H9 (cell line): Measurements from ENCODE around the gene MFSD11. TPM values are rescaled to one million over a fixed set of nuclear protein-coding genes. Genes with fewer than 3 reads are reported as not detected.
"Not testable (repeated sequence)": the region's sequence is repeated elsewhere in the genome, so short reads cannot be mapped to it uniquely, and the experiment has no call there.

Source experiments
- DNase-seq: peaks from one replicate; pipeline ENCODE4 v3.0.0-alpha.2; 2017
- H2AFZ ChIP-seq: one replicate; pipeline ENCODE4 v1.6.1; 2013; ENCODE audit warnings: mild to moderate bottlenecking, low read length, control low read depth, moderate library complexity
- H2AK5ac ChIP-seq: 2 replicates; pipeline ENCODE4 v1.6.1; 2013; ENCODE audit warnings: low read length, control low read depth, mixed read lengths; ENCODE audit not compliant: insufficient read length
- H2BK120ac ChIP-seq: one replicate; pipeline ENCODE4 v1.6.1; 2013; ENCODE audit warnings: low read depth, mild to moderate bottlenecking, low read length, control low read depth, inconsistent platforms; ENCODE audit not compliant: poor library complexity, severe bottlenecking
- H2BK12ac ChIP-seq: 2 replicates; pipeline ENCODE4 v1.6.1; 2013; ENCODE audit warnings: low read length, control low read depth, mixed read lengths, low read depth; ENCODE audit not compliant: insufficient read length
- H2BK15ac ChIP-seq: 2 replicates; pipeline ENCODE4 v1.6.1; 2013; ENCODE audit warnings: low read depth, low read length, control low read depth
- H2BK20ac ChIP-seq: one replicate; pipeline ENCODE4 v1.6.1; 2013; ENCODE audit warnings: low read depth, mild to moderate bottlenecking, low read length, control low read depth, inconsistent platforms; ENCODE audit not compliant: poor library complexity, severe bottlenecking
- H2BK5ac ChIP-seq: 2 replicates; pipeline ENCODE4 v1.6.1; 2013; ENCODE audit warnings: low read length, control low read depth, mixed read lengths; ENCODE audit not compliant: insufficient read length
- H3K14ac ChIP-seq: 2 replicates; pipeline ENCODE4 v1.6.1; 2013; ENCODE audit warnings: low read length, control low read depth; ENCODE audit not compliant: insufficient read depth
- H3K18ac ChIP-seq: 2 replicates; pipeline ENCODE4 v1.6.1; 2013; ENCODE audit warnings: low read depth, mild to moderate bottlenecking, mixed read lengths, low read length, control low read depth; ENCODE audit not compliant: insufficient read length
- H3K23ac ChIP-seq: 2 replicates; pipeline ENCODE4 v1.6.1; 2013; ENCODE audit warnings: low read length, control low read depth, mixed read lengths, low read depth; ENCODE audit not compliant: insufficient read length
- H3K23me2 ChIP-seq: 2 replicates; pipeline ENCODE4 v1.6.1; 2013; ENCODE audit warnings: low read depth, mild to moderate bottlenecking, mixed read lengths, low read length, control low read depth; ENCODE audit not compliant: insufficient read length, poor library complexity, severe bottlenecking
- H3K27ac ChIP-seq: 2 replicates; pipeline ENCODE4 v1.5.1; 2013; ENCODE audit warnings: low read length, control low read depth, mixed read lengths, low read depth; ENCODE audit not compliant: insufficient read length
- H3K27me3 ChIP-seq: 2 replicates; pipeline ENCODE4 v1.6.1; 2013; ENCODE audit warnings: low read length, control low read depth, inconsistent platforms; ENCODE audit not compliant: insufficient read depth
- H3K4ac ChIP-seq: 2 replicates; pipeline ENCODE4 v1.6.1; 2013; ENCODE audit warnings: low read depth, mild to moderate bottlenecking, control low read depth, inconsistent platforms, low read length, moderate library complexity
- H3K4me1 ChIP-seq: 2 replicates; pipeline ENCODE4 v1.6.1; 2013; ENCODE audit warnings: low read length, control low read depth, inconsistent platforms; ENCODE audit not compliant: insufficient read depth
- H3K4me2 ChIP-seq: 2 replicates; pipeline ENCODE4 v1.6.1; 2013; ENCODE audit warnings: low read length, control low read depth, mixed read lengths; ENCODE audit not compliant: insufficient read length, insufficient read depth
- H3K56ac ChIP-seq: 2 replicates; pipeline ENCODE4 v1.6.1; 2013; ENCODE audit warnings: low read depth, mild to moderate bottlenecking, mixed read lengths, low read length, control low read depth; ENCODE audit not compliant: insufficient read length
- H3K79me1 ChIP-seq: 2 replicates; pipeline ENCODE4 v1.6.1; 2013; ENCODE audit warnings: low read depth, mild to moderate bottlenecking, moderate library complexity, low read length, control low read depth, inconsistent platforms; ENCODE audit not compliant: insufficient read depth, poor library complexity, severe bottlenecking
- H3K79me2 ChIP-seq: 2 replicates; pipeline ENCODE4 v1.6.1; 2013; ENCODE audit warnings: low read length, control low read depth, inconsistent platforms; ENCODE audit not compliant: insufficient read depth
- H3K9ac ChIP-seq: 2 replicates; pipeline ENCODE4 v1.6.1; 2013; ENCODE audit warnings: low read length, control low read depth, mixed read lengths; ENCODE audit not compliant: insufficient read length; ENCODE audit errors: extremely low read depth
- H3K9me3 ChIP-seq: one replicate; pipeline ENCODE4 v1.6.1; 2013; ENCODE audit warnings: low read depth, low read length, inconsistent platforms; ENCODE audit not compliant: control insufficient read depth
- H3T11ph ChIP-seq: one replicate; pipeline ENCODE4 v1.6.1; 2013; ENCODE audit warnings: mild to moderate bottlenecking, low read length, control low read depth, inconsistent platforms
- H4K20me1 ChIP-seq: one replicate; pipeline ENCODE4 v1.6.1; 2013; ENCODE audit not compliant: control insufficient read depth, insufficient read length, insufficient read depth
- H4K5ac ChIP-seq: 2 replicates; pipeline ENCODE4 v1.6.1; 2013; ENCODE audit warnings: low read depth, mild to moderate bottlenecking, mixed read lengths, low read length, control low read depth; ENCODE audit not compliant: insufficient read length
- H4K8ac ChIP-seq: replicated peaks from 2 replicates; pipeline ENCODE4 v1.6.1; 2013; ENCODE audit warnings: low read length, control low read depth, mixed read lengths, low read depth; ENCODE audit not compliant: insufficient read length
- H4K91ac ChIP-seq: 2 replicates; pipeline ENCODE4 v1.6.1; 2013; ENCODE audit warnings: low read depth, mild to moderate bottlenecking, moderate library complexity, mixed read lengths, low read length, control low read depth; ENCODE audit not compliant: insufficient read length
- H3K27ac Mint-ChIP-seq, 3 experiments: 2 replicates in 2 of 3; 3 replicates in 1 of 3; pipeline ENCODE4 v1.8.0; 2020 to 2021; ENCODE audit warnings: mixed read lengths in 3 of 3, mild to moderate bottlenecking in 1 of 3, moderate library complexity in 1 of 3
- H3K27me3 Mint-ChIP-seq: 2 replicates; pipeline ENCODE4 v1.8.0; 2021; ENCODE audit warnings: low read depth, mild to moderate bottlenecking, moderate library complexity, mixed read lengths
- H3K36me3 Mint-ChIP-seq, 3 experiments: 2 replicates in 2 of 3; 3 replicates in 1 of 3; pipeline ENCODE4 v1.8.0; 2020 to 2021; ENCODE audit warnings: low read depth in 3 of 3, mixed read lengths in 3 of 3; ENCODE audit not compliant: insufficient read depth in 1 of 3
- H3K4me1 Mint-ChIP-seq, 2 experiments: 2 replicates each; pipeline ENCODE4 v1.8.0; 2020; ENCODE audit warnings: mixed read lengths in 2 of 2
- H3K4me3 Mint-ChIP-seq, 2 experiments: 2 replicates in 1 of 2; 3 replicates in 1 of 2; pipeline ENCODE4 v1.8.0; 2020 to 2021; ENCODE audit warnings: mild to moderate bottlenecking in 2 of 2, mixed read lengths in 2 of 2, moderate library complexity in 1 of 2
- H3K9me3 Mint-ChIP-seq, 2 experiments: 2 replicates in 1 of 2; 3 replicates in 1 of 2; pipeline ENCODE4 v1.8.0; 2020; ENCODE audit warnings: mild to moderate bottlenecking in 2 of 2, mixed read lengths in 2 of 2, moderate library complexity in 1 of 2
- CTCF ChIP-seq: fragments of 200-600 bp; sonication (generic); conservative IDR thresholded peaks from 3 replicates; pipeline ENCODE4 v1.8.0; 2021; ENCODE audit warnings: antibody characterized with exemption, mild to moderate bottlenecking
- WGBS: extraction: QIAGEN DNeasy Blood & Tissue Kit; methylation state at CpG from one replicate; pipeline ENCODE4 v1.1.7; 2013; ENCODE audit warnings: missing lambda C conversion rate, low lambda C conversion rate, mixed read lengths; ENCODE audit not compliant: insufficient read length; ENCODE audit errors: extremely low coverage; 5-methylcytosine and 5-hydroxymethylcytosine counted together
- total RNA-seq: library from RNA; stranded (reverse); gene quantifications from 2 replicates; pipeline ENCODE4 v1.2.1, GENCODE V29; 2021

The MFSD11 gene
- total RNA-seq, 1 experiment from 2014 or later, result 19.9 TPM

DNA sequence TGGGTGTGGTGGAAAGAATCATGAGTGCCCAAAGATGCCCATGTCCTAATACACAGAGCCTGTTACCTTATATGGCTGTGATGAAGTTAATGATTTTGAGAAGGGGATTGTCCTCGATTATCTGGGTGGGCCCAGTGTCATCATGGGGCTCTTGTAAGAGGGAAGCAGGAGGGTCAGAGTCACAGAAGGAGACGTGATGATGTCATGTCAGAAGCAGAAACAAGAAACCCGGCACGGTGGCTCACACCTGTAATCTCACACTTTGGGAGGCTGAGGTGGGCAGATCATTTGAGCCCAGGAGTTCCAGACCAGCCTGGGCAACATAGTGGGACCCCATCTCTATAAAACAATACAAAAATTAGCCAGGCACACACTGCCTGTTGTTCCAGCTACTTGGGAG is 75.0 kb downstream of the MFSD11 start:
- Histone ChIP-seq H2BK120ac (no peak overlapping the region), H4K91ac (no peak overlapping the region), H3K4me2 (no peak overlapping the region), H2AFZ (no peak overlapping the region), H3K18ac (no peak overlapping the region), H3K56ac (no peak overlapping the region), H3T11ph (no peak overlapping the region), H3K23ac (no peak overlapping the region), H2BK5ac (no peak overlapping the region), H2BK20ac (no peak overlapping the region), H3K9me3 (no peaks in the 10 kb centered on the region), H2AK5ac (no peak overlapping the region), H4K5ac (no peak overlapping the region), H3K4ac (no peak overlapping the region), H3K23me2 (no peaks in the 10 kb centered on the region), H3K27me3 (no peaks in the 10 kb centered on the region), H2BK12ac (no peak overlapping the region), H3K14ac (no peak overlapping the region), H3K27ac (no peak overlapping the region), H3K9ac (no peak overlapping the region), H4K8ac (no peak overlapping the region), H3K79me2 (no peaks in the 10 kb centered on the region), H4K20me1 (no peaks in the 10 kb centered on the region), H2BK15ac (no peak overlapping the region), H3K79me1 (no peaks in the 10 kb centered on the region), H3K4me1 (no peaks in the 10 kb centered on the region)
- no CpG with 5 or more reads among the region's 4 CpGs for WGBS
- H3K36me3 Mint-ChIP-seq, result no peaks in the 10 kb centered on the region
- no peak overlapping the region for H3K27ac Mint-ChIP-seq
- peaks cover 7% of the 10 kb centered on the region in 2 experiments; a peak in 3 of 4 replicates for H3K4me1 Mint-ChIP-seq
- H3K9me3 Mint-ChIP-seq, result no peaks in the 10 kb centered on the region
- no peak for DNase-seq
- no peak overlapping the region for H3K4me3 Mint-ChIP-seq
- TF ChIP-seq CTCF, result no peak
- H3K27me3 Mint-ChIP-seq, result peaks cover 8% of the 10 kb centered on the region; the same call in 1 of the 2 replicates

- not testable (repeated sequence) for H3K27ac Mint-ChIP-seq
Measured at GRCh38 chr17:76815907-76816589, 78.1 kb downstream of the MFSD11 start.

More at GRCh38 chr17:76815907-76816589, 78.1 kb downstream of the MFSD11 start:
- not testable (repeated sequence) for H4K5ac ChIP-seq, H3K23me2 ChIP-seq, H3K56ac ChIP-seq, H3K9me3 ChIP-seq, H3T11ph ChIP-seq, H3K9ac ChIP-seq, H2BK120ac ChIP-seq, H2BK12ac ChIP-seq, H2BK20ac ChIP-seq, H3K27ac ChIP-seq, H3K79me1 ChIP-seq, H3K4me3 Mint-ChIP-seq, H3K18ac ChIP-seq, DNase-seq, H3K36me3 Mint-ChIP-seq, H2BK5ac ChIP-seq, H4K20me1 ChIP-seq, H3K27me3 ChIP-seq, H2AK5ac ChIP-seq, H3K23ac ChIP-seq, H4K8ac ChIP-seq, H3K9me3 Mint-ChIP-seq, H3K27me3 Mint-ChIP-seq, H3K4me2 ChIP-seq, H3K4me1 ChIP-seq, H4K91ac ChIP-seq, H3K79me2 ChIP-seq, H3K14ac ChIP-seq, H2BK15ac ChIP-seq, H3K4ac ChIP-seq
- WGBS, result no CpG with 5 or more reads among the region's 9 CpGs
- peaks cover 7 to 15% of the 10 kb centered on the region in 2 experiments for H3K4me1 Mint-ChIP-seq
- peak overlapping the region; percentile 88 for H2AFZ ChIP-seq
